ENCODE data around the gene RENBP.

DNA sequence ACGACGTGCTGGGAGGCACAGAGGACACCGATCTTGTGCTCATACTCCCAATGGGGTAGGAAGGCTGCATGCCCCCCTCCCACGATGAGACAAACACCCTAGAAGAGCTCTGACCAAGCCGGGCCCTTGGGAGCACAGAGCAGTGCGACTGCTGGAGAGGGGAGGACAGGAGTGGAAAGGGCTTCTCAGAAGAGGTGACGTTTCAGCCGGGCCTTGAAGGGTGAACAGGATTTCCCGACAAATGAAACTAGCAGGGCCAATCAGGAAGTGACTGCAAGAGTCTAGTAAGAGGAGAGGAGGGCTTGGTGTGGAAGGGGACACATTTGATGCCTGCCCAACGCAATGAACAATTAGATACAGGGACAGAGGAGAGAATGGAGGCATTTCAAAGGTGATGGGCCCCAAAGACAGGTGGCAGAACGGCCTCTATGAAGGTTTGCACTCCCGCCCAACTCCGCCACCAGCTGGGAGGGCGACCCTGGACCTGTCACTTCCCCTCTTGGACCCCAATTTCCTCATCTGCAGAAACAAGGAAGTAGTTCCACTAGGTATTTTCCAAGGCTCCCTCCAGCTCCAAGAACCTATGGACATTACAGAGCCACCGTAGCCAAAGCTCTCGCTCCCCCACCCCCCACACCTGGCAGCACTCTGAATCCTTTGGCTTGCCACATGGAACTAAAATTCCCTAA is 23.2 kb upstream of the RENBP start:
- TF ChIP-seq, protein P1, sequence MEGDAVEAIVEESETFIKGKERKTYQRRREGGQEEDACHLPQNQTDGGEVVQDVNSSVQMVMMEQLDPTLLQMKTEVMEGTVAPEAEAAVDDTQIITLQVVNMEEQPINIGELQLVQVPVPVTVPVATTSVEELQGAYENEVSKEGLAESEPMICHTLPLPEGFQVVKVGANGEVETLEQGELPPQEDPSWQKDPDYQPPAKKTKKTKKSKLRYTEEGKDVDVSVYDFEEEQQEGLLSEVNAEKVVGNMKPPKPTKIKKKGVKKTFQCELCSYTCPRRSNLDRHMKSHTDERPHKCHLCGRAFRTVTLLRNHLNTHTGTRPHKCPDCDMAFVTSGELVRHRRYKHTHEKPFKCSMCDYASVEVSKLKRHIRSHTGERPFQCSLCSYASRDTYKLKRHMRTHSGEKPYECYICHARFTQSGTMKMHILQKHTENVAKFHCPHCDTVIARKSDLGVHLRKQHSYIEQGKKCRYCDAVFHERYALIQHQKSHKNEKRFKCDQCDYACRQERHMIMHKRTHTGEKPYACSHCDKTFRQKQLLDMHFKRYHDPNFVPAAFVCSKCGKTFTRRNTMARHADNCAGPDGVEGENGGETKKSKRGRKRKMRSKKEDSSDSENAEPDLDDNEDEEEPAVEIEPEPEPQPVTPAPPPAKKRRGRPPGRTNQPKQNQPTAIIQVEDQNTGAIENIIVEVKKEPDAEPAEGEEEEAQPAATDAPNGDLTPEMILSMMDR (IDR thresholded peaks at IDR 0.05; ENCODE audit: low read length) = no peak
- TF ChIP-seq EZH2phosphoT487 (IDR thresholded peaks at IDR 0.05; ENCODE audit: low read length) = no peak
- TF ChIP-seq EZH2 (optimal IDR thresholded peaks at IDR 0.05; ENCODE audit: low read depth, low read length) = no peak

Data from MM.1S (cell line).